ENCODE data around the gene TAF4B. TPM values are rescaled to one million over a fixed set of nuclear protein-coding genes. Genes with fewer than 3 reads are reported as not detected.

Gene TAF4B
- total and polyA plus RNA-seq, 7 donors: 2.0 to 8.3 (median 2.9) TPM

DNA sequence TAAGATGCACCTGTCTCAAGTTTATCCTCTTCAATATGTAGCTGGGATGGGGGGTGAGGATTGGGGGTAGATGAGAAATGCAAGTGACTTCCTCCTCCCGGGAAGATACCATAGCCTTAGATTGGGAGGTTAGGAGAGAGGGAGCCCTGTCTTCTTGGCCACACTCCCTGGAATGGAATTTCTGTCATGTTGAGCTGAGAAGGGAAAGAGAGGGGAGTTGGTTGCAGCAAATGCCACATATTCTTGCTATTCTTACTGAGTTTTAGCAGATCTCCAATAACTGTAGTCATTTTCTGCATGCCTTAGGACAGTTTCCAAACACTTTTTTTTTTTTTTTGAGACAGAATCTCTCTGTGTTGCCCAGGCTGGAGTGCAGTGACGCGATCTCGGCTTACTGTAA is 35.9 kb downstream of the TAF4B start:
- no peak overlapping the region for H3K27ac ChIP-seq
- no peak for ATAC-seq
- intact Hi-C loops (cut with DNase I): no loop called here
- H3K4me1 ChIP-seq: no peaks in the 10 kb centered on the region
- DNase-seq: no peak
- TF ChIP-seq, protein P1, sequence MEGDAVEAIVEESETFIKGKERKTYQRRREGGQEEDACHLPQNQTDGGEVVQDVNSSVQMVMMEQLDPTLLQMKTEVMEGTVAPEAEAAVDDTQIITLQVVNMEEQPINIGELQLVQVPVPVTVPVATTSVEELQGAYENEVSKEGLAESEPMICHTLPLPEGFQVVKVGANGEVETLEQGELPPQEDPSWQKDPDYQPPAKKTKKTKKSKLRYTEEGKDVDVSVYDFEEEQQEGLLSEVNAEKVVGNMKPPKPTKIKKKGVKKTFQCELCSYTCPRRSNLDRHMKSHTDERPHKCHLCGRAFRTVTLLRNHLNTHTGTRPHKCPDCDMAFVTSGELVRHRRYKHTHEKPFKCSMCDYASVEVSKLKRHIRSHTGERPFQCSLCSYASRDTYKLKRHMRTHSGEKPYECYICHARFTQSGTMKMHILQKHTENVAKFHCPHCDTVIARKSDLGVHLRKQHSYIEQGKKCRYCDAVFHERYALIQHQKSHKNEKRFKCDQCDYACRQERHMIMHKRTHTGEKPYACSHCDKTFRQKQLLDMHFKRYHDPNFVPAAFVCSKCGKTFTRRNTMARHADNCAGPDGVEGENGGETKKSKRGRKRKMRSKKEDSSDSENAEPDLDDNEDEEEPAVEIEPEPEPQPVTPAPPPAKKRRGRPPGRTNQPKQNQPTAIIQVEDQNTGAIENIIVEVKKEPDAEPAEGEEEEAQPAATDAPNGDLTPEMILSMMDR (IDR thresholded peaks at IDR 0.05): no peak
- no peaks in the 10 kb centered on the region for H3K27me3 ChIP-seq (ENCODE audit: insufficient read depth in 3 of 3, low read length in 2 of 3)
- 91 to 95% (median 93%) methylated on average over 4 of the region's 4 CpGs for WGBS, 3 donors
- no peaks in the 10 kb centered on the region for H3K36me3 ChIP-seq (ENCODE audit: insufficient read depth in 1 of 2, low read depth in 1 of 2)
- H3K4me3 ChIP-seq: no peak overlapping the region
- no peaks in the 10 kb centered on the region for H3K9me3 ChIP-seq

DNA sequence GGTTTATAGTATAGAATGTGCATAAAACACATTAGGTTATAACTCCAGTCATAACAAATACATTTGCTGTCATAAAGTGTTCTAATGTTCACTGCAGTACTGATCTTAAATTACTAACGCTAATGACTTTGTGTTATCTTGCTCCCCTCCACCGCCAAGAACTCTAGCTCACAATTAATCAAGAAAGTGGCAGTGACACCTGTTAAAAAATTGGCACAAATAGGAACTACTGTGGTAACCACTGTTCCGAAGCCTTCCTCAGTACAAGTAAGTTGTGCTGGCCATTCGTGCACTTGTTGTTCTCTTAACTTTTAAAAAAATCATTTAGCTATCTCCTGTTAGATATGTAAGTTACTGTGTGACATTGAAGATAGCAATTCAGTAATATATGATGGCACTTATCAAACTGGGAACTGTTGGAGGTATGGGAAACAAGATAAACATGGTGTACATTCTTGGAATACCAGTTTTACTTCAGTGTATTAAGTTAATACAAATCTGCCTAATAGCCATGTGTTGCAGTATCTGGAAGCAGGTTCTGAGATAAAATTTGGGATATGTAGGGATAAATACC is 41.2 kb downstream of the TAF4B start:
- peak in 2 of 4 donors; percentile 44 to 61 for ATAC-seq
- H3K4me3 ChIP-seq: no peak overlapping the region
- H3K36me3 ChIP-seq (ENCODE audit: insufficient read depth in 1 of 2, low read depth in 1 of 2): peaks cover 0 to 9% of the 10 kb centered on the region in 2 donors
- TF ChIP-seq, protein P1 (IDR thresholded peaks at IDR 0.05): no peak
- no peaks in the 10 kb centered on the region for H3K9me3 ChIP-seq
- WGBS, 3 donors: 37 to 62% (median 48%) methylated on average over 4 of the region's 4 CpGs
- no peaks in the 10 kb centered on the region for H3K27me3 ChIP-seq (ENCODE audit: insufficient read depth in 3 of 3, low read length in 2 of 3)
- no peaks in the 10 kb centered on the region for H3K4me1 ChIP-seq
- intact Hi-C loops (cut with DNase I): no loop called here
- H3K27ac ChIP-seq: no peak overlapping the region
- no peak for DNase-seq

DNA sequence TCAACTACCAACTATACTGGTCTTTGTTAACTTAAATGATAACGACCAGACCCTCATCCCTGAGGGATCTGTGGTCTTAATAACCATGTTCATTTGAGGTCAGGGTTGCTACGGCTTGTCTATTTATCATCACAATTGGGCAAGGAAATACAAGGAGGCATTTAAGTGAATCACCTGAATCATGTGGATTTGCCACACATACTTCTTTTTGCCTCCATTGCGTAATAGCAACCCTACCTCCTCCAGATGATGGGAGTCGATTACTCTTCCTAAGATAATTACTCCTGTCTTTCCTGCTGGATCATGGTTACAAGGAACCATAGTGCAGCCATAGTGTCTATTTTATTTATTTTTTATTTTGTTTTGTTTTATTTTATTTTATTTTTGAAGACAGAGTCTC is 42.2 kb downstream of the TAF4B start:
- H3K4me1 ChIP-seq: no peaks in the 10 kb centered on the region
- H3K4me3 ChIP-seq: no peak overlapping the region
- peaks cover 2 to 9% of the 10 kb centered on the region in 2 donors for H3K36me3 ChIP-seq (ENCODE audit: insufficient read depth in 1 of 2, low read depth in 1 of 2)
- H3K27ac ChIP-seq: no peak overlapping the region
- DNase-seq: no peak
- intact Hi-C loops (cut with DNase I): no loop called here
- no peak for ATAC-seq
- no peaks in the 10 kb centered on the region for H3K27me3 ChIP-seq (ENCODE audit: insufficient read depth in 3 of 3, low read length in 2 of 3)
- TF ChIP-seq, protein P1 (IDR thresholded peaks at IDR 0.05): no peak
- WGBS, 3 donors: 88 to 95% (median 92%) methylated on average over 4 of the region's 4 CpGs
- no peaks in the 10 kb centered on the region for H3K9me3 ChIP-seq

DNA sequence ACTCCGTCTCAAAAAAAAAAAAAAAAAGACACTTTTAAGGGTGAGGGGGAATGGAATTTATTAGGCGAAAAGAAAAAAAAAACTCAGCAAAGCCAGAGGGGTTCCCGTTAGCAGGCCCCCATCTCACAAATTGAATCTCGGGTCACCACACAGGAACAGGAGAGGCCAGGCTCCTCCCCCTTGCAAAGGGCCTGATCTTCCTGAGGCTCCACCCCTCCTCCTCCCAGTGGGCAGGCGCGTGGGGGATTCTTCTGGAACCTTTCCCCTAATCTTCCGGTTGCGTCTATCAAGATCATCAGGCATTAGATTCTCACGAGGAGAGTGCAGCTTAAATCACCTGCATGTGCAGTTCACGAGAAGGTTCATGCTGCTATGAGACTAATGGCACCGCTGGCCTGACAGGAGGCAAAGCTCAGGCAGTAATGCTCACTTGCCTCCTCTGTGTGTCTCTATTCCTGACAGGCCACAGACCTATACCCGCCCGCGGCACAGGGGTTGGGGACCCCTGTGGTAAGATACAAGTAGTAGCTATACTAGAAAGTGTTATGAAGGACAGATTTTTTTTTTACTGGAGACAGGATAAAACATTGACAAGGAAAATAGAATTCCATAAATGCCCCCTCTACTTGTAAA is 45.8 kb downstream of the TAF4B start:
- intact Hi-C loops (cut with DNase I): no loop called here
- TF ChIP-seq, protein P1 (IDR thresholded peaks at IDR 0.05): no peak
- ATAC-seq (no peak), DNase-seq (no peak)
- no peak overlapping the region for H3K4me3 ChIP-seq
- no peaks in the 10 kb centered on the region for H3K4me1 ChIP-seq
- H3K27ac ChIP-seq: no peak overlapping the region
- H3K36me3 ChIP-seq (ENCODE audit: insufficient read depth in 1 of 2, low read depth in 1 of 2): peaks cover 3 to 33% of the 10 kb centered on the region in 2 donors
- H3K27me3 ChIP-seq (ENCODE audit: insufficient read depth in 3 of 3, low read length in 2 of 3): no peaks in the 10 kb centered on the region
- 92 to 95% (median 92%) methylated on average over 14 of the region's 14 CpGs for WGBS, 3 donors
- no peaks in the 10 kb centered on the region for H3K9me3 ChIP-seq

All from psoas muscle (tissue), 8 donors.